ENCODE measurements around the gene APOD.
"Not testable (repeated sequence)": the region's sequence is repeated elsewhere in the genome, so short reads cannot be mapped to it uniquely, and the experiment has no call there.

DNA sequence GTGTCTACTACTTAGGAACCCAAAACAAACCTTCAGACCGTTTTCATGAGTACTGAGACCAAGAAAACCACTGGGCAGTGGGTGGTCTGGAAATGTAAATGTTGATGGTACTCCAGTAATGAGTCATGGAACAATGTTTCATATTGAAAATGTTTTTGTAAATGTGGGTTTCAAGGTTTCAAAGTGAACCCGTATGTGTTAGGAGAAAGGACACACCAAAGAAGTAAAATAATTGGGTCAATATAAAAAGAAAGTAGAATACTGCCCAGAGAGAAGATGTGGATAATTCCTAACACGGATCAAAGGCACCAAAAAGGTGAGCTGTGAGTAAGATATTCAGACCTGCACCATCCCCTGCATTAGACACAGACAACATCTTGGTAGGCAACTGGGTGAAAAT, 49.6 kb upstream of the APOD start:
- TF ChIP-seq CTCF (IDR thresholded peaks at IDR 0.05); REST (IDR thresholded peaks at IDR 0.05; ENCODE audit: insufficient read depth in 1 of 2, low read depth in 2 of 2, low read length in 1 of 2); POLR2AphosphoS5 (IDR thresholded peaks at IDR 0.05; ENCODE audit: low read depth, low read length); SIN3A (IDR thresholded peaks at IDR 0.05; ENCODE audit: borderline replicate concordance, insufficient read depth, low read depth, low read length); TCF7L2 (IDR thresholded peaks at IDR 0.05; ENCODE audit: low read depth, low read length): not testable (repeated sequence)

Data from Panc1 (cell line).